GM19463 (cell line): ENCODE measurements around the gene TLNRD1.

Source experiments
- ATAC-seq: cut with Tn5 transposase; IDR thresholded peaks from one replicate; pipeline ENCODE4 v1.9.1; 2021; ENCODE audit warnings: mild to moderate bottlenecking, moderate library complexity; ENCODE audit not compliant: unreplicated experiment

TLNRD1 gene

GRCh38 chr15:81053621-81054020 is 52.9 kb downstream of the TLNRD1 start:
- no peak for ATAC-seq

GRCh38 chr15:81054236-81054635 is 53.5 kb downstream of the TLNRD1 start:
- no peak for ATAC-seq
